ENCODE data around the gene ABCC1. TPM values are rescaled to one million over a fixed set of nuclear protein-coding genes. Genes with fewer than 3 reads are reported as not detected.

ABCC1 gene
- total and polyA plus RNA-seq, 3 donors from 2014 or later = 54.7 to 90.6 (median 88.0) TPM

DNA sequence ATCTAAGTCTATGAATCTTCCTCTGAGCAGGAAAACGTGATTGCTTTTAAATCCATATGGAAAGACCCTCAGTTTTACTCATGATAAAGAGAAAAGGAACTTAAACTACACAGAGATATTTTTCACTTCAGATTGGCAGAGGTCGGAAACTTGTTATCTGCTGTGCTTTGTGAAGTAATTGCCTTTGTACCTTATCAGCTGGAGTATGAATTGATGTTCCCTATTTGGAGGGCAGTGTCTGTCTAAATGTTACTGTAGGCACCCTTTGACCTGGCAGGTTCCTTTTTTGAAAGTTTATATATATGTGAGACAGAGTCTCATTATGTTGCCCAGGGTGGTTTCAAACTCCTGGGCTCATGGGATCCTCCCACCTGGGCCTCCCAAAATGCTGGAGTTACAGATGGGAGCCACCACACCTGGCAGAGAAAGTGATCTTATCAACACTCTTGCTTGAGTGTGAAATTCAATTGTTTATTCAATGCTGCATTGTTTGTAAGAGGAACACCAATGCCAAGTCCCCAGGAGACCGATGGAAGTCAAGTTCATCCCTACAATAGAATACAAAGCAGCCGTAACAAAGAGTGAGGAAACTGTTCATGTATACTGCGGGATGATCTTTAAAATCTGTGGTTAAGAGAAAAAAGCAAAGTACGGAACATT, 52.3 kb downstream of the ABCC1 start:
- no peaks in the 10 kb centered on the region for H3K9me3 ChIP-seq
- H3K27ac ChIP-seq = no peak overlapping the region
- no peak overlapping the region for H3K4me3 ChIP-seq
- 63 to 64% methylated on average over 6 of the region's 6 CpGs for WGBS, 2 donors
- no peaks in the 10 kb centered on the region for H3K36me3 ChIP-seq (ENCODE audit: low read depth, missing control alignments)
- H3K27me3 ChIP-seq = no peaks in the 10 kb centered on the region
- peaks cover 20% of the 10 kb centered on the region for H3K4me1 ChIP-seq
- TF ChIP-seq POLR2A (IDR thresholded peaks at IDR 0.05) = no peak
- TF ChIP-seq, protein P1, sequence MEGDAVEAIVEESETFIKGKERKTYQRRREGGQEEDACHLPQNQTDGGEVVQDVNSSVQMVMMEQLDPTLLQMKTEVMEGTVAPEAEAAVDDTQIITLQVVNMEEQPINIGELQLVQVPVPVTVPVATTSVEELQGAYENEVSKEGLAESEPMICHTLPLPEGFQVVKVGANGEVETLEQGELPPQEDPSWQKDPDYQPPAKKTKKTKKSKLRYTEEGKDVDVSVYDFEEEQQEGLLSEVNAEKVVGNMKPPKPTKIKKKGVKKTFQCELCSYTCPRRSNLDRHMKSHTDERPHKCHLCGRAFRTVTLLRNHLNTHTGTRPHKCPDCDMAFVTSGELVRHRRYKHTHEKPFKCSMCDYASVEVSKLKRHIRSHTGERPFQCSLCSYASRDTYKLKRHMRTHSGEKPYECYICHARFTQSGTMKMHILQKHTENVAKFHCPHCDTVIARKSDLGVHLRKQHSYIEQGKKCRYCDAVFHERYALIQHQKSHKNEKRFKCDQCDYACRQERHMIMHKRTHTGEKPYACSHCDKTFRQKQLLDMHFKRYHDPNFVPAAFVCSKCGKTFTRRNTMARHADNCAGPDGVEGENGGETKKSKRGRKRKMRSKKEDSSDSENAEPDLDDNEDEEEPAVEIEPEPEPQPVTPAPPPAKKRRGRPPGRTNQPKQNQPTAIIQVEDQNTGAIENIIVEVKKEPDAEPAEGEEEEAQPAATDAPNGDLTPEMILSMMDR (IDR thresholded peaks at IDR 0.05) = no peak
- DNase-seq = no peak
- intact Hi-C loops (cut with DNase I; ENCODE audit: low total_unique reads) = no loop called here

DNA sequence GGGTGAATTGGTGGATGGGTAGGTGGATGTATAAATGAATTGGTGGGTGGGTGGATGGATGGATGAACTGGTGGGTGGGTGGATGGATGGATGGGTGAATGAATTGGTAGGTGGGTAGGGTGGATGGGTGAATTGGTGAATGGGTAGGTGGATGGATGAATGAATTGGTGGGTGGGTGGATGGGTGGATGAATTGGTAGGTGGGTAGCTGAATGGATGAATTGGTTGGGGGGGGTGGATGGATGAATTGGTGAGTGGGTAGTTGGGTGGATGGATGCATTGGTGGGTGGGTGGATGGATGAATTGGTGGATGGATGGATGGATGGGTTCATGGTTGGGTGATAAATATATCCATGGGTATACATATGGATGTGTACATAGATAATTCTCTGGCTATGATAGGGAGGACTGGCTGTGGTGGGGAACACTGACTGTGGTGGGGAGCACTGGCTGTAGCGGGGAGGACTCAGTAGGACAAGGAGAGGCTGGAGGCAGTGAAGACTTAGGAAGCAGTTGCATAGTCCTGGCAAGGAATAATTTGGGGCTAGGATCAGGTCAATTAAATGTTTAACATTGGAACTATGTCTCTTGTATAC, 54.4 kb downstream of the ABCC1 start:
- Histone ChIP-seq H3K36me3 (ENCODE audit: low read depth, missing control alignments) (no peaks in the 10 kb centered on the region), H3K4me1 (peaks cover 9% of the 10 kb centered on the region), H3K27ac (no peak overlapping the region), H3K27me3 (no peaks in the 10 kb centered on the region), H3K4me3 (no peak overlapping the region), H3K9me3 (no peaks in the 10 kb centered on the region)
- DNase-seq = no peak
- no peak for TF ChIP-seq POLR2A (IDR thresholded peaks at IDR 0.05)
- WGBS, 2 donors = 4 to 61% methylated on average over 1 of the region's 1 CpG
- intact Hi-C loops (cut with DNase I; ENCODE audit: low total_unique reads) = no loop called here

DNA sequence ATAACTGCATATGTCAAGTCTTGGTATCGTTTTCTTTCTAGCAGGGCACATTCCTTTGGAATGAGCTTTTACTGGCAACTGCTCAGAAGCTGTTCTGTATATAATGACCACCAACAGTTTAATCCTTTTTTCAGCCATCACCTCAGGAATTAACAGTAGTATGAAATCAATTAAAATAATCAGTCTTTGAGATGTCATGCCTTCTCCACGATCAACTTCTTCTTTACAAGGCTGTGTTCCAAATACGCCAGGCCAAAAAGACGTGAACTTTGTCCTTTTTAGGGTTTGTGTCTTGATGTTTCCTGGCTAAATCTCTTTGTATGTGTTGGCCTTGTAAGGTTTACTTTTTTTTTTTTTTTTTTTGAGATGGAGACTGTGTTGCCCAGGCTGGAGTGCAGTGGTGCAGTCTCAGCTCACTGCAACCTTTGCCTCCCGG, 54.9 kb downstream of the ABCC1 start:
- no peaks in the 10 kb centered on the region for H3K27me3 ChIP-seq
- no peak for TF ChIP-seq POLR2A (IDR thresholded peaks at IDR 0.05)
- TF ChIP-seq, protein P1 (IDR thresholded peaks at IDR 0.05) = no peak
- no peaks in the 10 kb centered on the region for H3K36me3 ChIP-seq (ENCODE audit: low read depth, missing control alignments)
- WGBS, 2 donors = 58 to 62% methylated on average over 5 of the region's 5 CpGs
- H3K27ac ChIP-seq = no peak overlapping the region
- H3K4me1 ChIP-seq = peaks cover 4% of the 10 kb centered on the region
- intact Hi-C loops (cut with DNase I; ENCODE audit: low total_unique reads) = no loop called here
- no peak overlapping the region for H3K4me3 ChIP-seq
- no peaks in the 10 kb centered on the region for H3K9me3 ChIP-seq
- DNase-seq = no peak

DNA sequence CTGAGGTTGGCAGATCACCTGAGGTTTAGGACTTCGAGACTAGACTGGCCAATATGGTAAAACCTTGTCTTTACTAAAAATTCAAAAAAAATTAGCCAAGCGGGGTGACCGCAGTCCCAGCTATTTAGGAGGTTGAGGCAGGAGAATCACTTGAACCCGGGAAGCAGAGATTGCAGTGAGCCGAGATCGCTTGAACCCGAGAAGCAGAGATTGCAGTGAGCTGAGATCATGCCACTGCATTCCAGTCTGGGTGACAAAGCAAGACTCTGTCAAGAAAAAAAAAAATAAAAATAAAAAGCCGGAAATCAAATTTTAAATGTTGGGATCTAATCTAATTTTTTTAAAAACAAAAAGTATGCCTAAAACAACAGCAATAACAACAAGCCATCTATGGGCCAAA, 56.3 kb downstream of the ABCC1 start:
- TF ChIP-seq, protein P1 (IDR thresholded peaks at IDR 0.05) = no peak
- TF ChIP-seq POLR2A (IDR thresholded peaks at IDR 0.05) = no peak
- Histone ChIP-seq H3K9me3 (no peaks in the 10 kb centered on the region), H3K4me1 (peaks cover 4% of the 10 kb centered on the region), H3K27me3 (no peaks in the 10 kb centered on the region), H3K27ac (no peak overlapping the region), H3K4me3 (no peak overlapping the region), H3K36me3 (ENCODE audit: low read depth, missing control alignments) (no peaks in the 10 kb centered on the region)
- intact Hi-C loops (cut with DNase I; ENCODE audit: low total_unique reads) = no loop called here
- 79 to 88% methylated on average over 8 of the region's 8 CpGs for WGBS, 2 donors
- DNase-seq = no peak

DNA sequence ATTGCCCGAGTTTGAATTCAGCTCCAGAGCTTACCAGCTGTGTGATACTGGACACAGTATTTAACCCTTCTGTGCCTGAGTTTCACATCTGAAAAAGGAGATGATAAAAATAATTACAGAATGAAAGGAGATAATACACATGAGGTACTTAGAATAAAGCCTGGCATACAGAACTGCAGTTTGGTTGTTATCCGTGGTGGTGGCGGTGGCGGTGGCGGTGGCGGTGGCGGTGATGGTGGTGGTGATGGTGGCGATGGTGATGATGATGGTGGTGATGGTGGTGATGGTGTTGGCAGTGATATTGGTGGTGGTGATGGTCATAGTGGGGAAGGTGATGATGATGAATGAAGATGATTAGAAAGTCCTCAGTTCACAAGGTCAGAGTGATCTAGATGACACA, 57.2 kb downstream of the ABCC1 start:
- H3K27me3 ChIP-seq = no peaks in the 10 kb centered on the region
- TF ChIP-seq POLR2A (IDR thresholded peaks at IDR 0.05) = no peak
- TF ChIP-seq, protein P1 (IDR thresholded peaks at IDR 0.05) = no peak
- intact Hi-C loops (cut with DNase I; ENCODE audit: low total_unique reads) = no loop called here
- WGBS, 2 donors = 73 to 80% methylated on average over 8 of the region's 8 CpGs
- H3K4me1 ChIP-seq = peaks cover 4% of the 10 kb centered on the region
- DNase-seq = no peak
- H3K27ac ChIP-seq = no peak overlapping the region
- no peaks in the 10 kb centered on the region for H3K36me3 ChIP-seq (ENCODE audit: low read depth, missing control alignments)
- H3K9me3 ChIP-seq = no peaks in the 10 kb centered on the region
- H3K4me3 ChIP-seq = no peak overlapping the region
